GM12892 (cell line): ENCODE data around the gene PDIA6.

Experiments
- POLR2A ChIP-seq: IDR thresholded peaks from 2 replicates; pipeline ENCODE4 v1.6.1; 2011; ENCODE audit warnings: low read depth, low read length, control low read depth
- POLR2AphosphoS5 ChIP-seq: IDR thresholded peaks from 2 replicates; pipeline ENCODE4 v1.6.1; 2011; ENCODE audit warnings: low read depth, low read length, control low read depth
- TAF1 ChIP-seq: IDR thresholded peaks from 2 replicates; pipeline ENCODE4 v1.6.1; 2011; ENCODE audit warnings: low read depth, mild to moderate bottlenecking, control low read depth, low read length, borderline replicate concordance

DNA sequence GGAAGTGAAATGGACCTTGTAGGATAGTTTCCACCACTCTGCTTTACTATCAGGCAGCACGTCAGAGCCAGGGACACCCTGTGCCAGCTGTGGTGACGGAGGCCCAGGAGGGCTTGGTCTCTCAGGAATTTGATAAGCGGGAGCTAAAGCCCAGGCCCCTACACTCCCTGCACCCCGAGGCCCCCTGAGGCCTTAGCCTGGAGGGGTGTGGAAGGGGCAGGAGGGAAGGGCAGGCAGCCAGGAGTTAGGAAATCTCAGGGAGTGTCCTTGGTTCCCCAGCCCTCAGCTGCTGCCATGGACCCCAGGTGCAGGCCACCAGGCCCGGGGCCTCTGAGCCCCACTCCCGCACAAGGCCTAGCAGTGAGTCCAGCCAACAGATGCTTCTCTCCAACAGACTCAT is 38.2 kb downstream of the PDIA6 start:
- no peak for TF ChIP-seq POLR2A
- TF ChIP-seq TAF1, result no peak
- TF ChIP-seq POLR2AphosphoS5, result no peak
